Measurements from ENCODE around the gene QPCT. TPM values are rescaled to one million over a fixed set of nuclear protein-coding genes. Genes with fewer than 3 reads are reported as not detected.

The QPCT gene
- total and polyA plus RNA-seq, 2 experiments from 2014 or later = 13.2 TPM

DNA sequence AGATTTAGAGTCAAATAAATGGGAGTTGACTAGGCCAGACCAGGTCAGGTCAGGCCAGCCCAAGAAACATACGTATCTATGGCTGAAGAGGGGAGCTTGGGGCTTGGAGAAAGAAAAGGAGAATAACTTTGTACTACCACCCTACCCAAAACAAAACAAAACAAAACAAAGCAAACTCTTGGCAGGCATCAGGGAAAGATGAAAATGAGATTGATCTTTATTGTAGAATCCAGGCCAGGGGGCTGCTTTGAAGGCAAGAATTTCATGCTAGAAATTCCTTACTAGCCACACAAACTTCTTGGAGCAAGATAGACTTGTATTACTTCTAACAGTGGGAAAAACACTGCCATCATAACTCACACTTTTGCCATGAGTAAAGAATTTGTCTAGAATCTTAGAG, 26.2 kb downstream of the QPCT start:
- H3K36me3 ChIP-seq (ENCODE audit: insufficient read depth) = no peaks in the 10 kb centered on the region
- Mint-ChIP-seq H3K4me1 (no peaks in the 10 kb centered on the region), H3K4me3 (no peak overlapping the region), H3K36me3 (ENCODE audit: low read depth) (no peaks in the 10 kb centered on the region), H3K27ac (no peak overlapping the region), H3K9me3 (no peaks in the 10 kb centered on the region), H3K27me3 (ENCODE audit: insufficient read depth, low read depth, poor library complexity) (no peaks in the 10 kb centered on the region)
- no peaks in the 10 kb centered on the region for H3K4me1 ChIP-seq (ENCODE audit: insufficient read depth)
- no peak overlapping the region for H3K4me2 ChIP-seq
- no peak overlapping the region for H2AFZ ChIP-seq
- H3K27ac ChIP-seq (ENCODE audit: low read depth) = no peak overlapping the region
- DNase-seq (ENCODE audit: low spot score) (no peak), ATAC-seq (no peak)
- no peaks in the 10 kb centered on the region for H3K9me2 ChIP-seq (ENCODE audit: insufficient read depth)
- H3K79me2 ChIP-seq (replicated peaks; ENCODE audit: insufficient read depth) = no peaks in the 10 kb centered on the region
- no peak overlapping the region for H3K4me3 ChIP-seq
- TF ChIP-seq EZH2 (IDR thresholded peaks at IDR 0.05; ENCODE audit: low read depth, unreplicated experiment) = no peak
- TF ChIP-seq JUNB (IDR thresholded peaks at IDR 0.05; ENCODE audit: unreplicated experiment) = no peak
- TF ChIP-seq, protein P1, sequence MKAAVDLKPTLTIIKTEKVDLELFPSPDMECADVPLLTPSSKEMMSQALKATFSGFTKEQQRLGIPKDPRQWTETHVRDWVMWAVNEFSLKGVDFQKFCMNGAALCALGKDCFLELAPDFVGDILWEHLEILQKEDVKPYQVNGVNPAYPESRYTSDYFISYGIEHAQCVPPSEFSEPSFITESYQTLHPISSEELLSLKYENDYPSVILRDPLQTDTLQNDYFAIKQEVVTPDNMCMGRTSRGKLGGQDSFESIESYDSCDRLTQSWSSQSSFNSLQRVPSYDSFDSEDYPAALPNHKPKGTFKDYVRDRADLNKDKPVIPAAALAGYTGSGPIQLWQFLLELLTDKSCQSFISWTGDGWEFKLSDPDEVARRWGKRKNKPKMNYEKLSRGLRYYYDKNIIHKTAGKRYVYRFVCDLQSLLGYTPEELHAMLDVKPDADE (IDR thresholded peaks at IDR 0.05) = no peak
- no peak for TF ChIP-seq NANOG (IDR thresholded peaks at IDR 0.05; ENCODE audit: borderline replicate concordance)
- TF ChIP-seq, protein P2, sequence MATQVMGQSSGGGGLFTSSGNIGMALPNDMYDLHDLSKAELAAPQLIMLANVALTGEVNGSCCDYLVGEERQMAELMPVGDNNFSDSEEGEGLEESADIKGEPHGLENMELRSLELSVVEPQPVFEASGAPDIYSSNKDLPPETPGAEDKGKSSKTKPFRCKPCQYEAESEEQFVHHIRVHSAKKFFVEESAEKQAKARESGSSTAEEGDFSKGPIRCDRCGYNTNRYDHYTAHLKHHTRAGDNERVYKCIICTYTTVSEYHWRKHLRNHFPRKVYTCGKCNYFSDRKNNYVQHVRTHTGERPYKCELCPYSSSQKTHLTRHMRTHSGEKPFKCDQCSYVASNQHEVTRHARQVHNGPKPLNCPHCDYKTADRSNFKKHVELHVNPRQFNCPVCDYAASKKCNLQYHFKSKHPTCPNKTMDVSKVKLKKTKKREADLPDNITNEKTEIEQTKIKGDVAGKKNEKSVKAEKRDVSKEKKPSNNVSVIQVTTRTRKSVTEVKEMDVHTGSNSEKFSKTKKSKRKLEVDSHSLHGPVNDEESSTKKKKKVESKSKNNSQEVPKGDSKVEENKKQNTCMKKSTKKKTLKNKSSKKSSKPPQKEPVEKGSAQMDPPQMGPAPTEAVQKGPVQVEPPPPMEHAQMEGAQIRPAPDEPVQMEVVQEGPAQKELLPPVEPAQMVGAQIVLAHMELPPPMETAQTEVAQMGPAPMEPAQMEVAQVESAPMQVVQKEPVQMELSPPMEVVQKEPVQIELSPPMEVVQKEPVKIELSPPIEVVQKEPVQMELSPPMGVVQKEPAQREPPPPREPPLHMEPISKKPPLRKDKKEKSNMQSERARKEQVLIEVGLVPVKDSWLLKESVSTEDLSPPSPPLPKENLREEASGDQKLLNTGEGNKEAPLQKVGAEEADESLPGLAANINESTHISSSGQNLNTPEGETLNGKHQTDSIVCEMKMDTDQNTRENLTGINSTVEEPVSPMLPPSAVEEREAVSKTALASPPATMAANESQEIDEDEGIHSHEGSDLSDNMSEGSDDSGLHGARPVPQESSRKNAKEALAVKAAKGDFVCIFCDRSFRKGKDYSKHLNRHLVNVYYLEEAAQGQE (IDR thresholded peaks at IDR 0.05; ENCODE audit: unreplicated experiment) = no peak
- TF ChIP-seq CREB1 (CRISPR knock-in tag; IDR thresholded peaks at IDR 0.05; ENCODE audit: low read depth) = no peak
- TF ChIP-seq POLR2AphosphoS5 (IDR thresholded peaks at IDR 0.05; ENCODE audit: low read depth) = no peak
- TF ChIP-seq EZH2phosphoT487 (IDR thresholded peaks at IDR 0.05; ENCODE audit: unreplicated experiment) = no peak
- TF ChIP-seq, protein P3, sequence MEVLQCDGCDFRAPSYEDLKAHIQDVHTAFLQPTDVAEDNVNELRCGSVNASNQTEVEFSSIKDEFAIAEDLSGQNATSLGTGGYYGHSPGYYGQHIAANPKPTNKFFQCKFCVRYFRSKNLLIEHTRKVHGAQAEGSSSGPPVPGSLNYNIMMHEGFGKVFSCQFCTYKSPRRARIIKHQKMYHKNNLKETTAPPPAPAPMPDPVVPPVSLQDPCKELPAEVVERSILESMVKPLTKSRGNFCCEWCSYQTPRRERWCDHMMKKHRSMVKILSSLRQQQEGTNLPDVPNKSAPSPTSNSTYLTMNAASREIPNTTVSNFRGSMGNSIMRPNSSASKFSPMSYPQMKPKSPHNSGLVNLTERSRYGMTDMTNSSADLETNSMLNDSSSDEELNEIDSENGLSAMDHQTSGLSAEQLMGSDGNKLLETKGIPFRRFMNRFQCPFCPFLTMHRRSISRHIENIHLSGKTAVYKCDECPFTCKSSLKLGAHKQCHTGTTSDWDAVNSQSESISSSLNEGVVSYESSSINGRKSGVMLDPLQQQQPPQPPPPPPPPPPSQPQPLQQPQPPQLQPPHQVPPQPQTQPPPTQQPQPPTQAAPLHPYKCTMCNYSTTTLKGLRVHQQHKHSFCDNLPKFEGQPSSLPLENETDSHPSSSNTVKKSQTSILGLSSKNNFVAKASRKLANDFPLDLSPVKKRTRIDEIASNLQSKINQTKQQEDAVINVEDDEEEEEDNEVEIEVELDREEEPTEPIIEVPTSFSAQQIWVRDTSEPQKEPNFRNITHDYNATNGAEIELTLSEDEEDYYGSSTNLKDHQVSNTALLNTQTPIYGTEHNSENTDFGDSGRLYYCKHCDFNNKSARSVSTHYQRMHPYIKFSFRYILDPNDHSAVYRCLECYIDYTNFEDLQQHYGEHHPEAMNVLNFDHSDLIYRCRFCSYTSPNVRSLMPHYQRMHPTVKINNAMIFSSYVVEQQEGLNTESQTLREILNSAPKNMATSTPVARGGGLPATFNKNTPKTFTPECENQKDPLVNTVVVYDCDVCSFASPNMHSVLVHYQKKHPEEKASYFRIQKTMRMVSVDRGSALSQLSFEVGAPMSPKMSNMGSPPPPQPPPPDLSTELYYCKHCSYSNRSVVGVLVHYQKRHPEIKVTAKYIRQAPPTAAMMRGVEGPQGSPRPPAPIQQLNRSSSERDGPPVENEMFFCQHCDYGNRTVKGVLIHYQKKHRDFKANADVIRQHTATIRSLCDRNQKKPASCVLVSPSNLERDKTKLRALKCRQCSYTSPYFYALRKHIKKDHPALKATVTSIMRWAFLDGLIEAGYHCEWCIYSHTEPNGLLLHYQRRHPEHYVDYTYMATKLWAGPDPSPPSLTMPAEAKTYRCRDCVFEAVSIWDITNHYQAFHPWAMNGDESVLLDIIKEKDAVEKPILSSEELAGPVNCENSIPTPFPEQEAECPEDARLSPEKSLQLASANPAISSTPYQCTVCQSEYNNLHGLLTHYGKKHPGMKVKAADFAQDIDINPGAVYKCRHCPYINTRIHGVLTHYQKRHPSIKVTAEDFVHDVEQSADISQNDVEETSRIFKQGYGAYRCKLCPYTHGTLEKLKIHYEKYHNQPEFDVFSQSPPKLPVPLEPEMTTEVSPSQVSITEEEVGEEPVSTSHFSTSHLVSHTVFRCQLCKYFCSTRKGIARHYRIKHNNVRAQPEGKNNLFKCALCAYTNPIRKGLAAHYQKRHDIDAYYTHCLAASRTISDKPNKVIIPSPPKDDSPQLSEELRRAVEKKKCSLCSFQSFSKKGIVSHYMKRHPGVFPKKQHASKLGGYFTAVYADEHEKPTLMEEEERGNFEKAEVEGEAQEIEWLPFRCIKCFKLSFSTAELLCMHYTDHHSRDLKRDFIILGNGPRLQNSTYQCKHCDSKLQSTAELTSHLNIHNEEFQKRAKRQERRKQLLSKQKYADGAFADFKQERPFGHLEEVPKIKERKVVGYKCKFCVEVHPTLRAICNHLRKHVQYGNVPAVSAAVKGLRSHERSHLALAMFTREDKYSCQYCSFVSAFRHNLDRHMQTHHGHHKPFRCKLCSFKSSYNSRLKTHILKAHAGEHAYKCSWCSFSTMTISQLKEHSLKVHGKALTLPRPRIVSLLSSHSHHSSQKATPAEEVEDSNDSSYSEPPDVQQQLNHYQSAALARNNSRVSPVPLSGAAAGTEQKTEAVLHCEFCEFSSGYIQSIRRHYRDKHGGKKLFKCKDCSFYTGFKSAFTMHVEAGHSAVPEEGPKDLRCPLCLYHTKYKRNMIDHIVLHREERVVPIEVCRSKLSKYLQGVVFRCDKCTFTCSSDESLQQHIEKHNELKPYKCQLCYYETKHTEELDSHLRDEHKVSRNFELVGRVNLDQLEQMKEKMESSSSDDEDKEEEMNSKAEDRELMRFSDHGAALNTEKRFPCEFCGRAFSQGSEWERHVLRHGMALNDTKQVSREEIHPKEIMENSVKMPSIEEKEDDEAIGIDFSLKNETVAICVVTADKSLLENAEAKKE (CRISPR knock-in tag; IDR thresholded peaks at IDR 0.05) = no peak
- TF ChIP-seq ZNF331 (CRISPR knock-in tag; IDR thresholded peaks at IDR 0.05; ENCODE audit: low read depth) = no peak
- TF ChIP-seq, protein P4, sequence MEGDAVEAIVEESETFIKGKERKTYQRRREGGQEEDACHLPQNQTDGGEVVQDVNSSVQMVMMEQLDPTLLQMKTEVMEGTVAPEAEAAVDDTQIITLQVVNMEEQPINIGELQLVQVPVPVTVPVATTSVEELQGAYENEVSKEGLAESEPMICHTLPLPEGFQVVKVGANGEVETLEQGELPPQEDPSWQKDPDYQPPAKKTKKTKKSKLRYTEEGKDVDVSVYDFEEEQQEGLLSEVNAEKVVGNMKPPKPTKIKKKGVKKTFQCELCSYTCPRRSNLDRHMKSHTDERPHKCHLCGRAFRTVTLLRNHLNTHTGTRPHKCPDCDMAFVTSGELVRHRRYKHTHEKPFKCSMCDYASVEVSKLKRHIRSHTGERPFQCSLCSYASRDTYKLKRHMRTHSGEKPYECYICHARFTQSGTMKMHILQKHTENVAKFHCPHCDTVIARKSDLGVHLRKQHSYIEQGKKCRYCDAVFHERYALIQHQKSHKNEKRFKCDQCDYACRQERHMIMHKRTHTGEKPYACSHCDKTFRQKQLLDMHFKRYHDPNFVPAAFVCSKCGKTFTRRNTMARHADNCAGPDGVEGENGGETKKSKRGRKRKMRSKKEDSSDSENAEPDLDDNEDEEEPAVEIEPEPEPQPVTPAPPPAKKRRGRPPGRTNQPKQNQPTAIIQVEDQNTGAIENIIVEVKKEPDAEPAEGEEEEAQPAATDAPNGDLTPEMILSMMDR (conservative IDR thresholded peaks at IDR 0.05; ENCODE audit: low read depth in 2 of 2) = no peak
- H3F3A ChIP-seq (replicated peaks; ENCODE audit: low read depth) = no peaks in the 10 kb centered on the region
- no peaks in the 10 kb centered on the region for H4K20me1 ChIP-seq (replicated peaks; ENCODE audit: insufficient read depth)
- no peaks in the 10 kb centered on the region for H3K27me3 ChIP-seq (ENCODE audit: insufficient read depth)

Data from GM23338 (cell line).